ENCODE data around the gene CFTR. TPM values are rescaled to one million over a fixed set of nuclear protein-coding genes. Genes with fewer than 3 reads are reported as not detected.
A peak's percentile ranks its signal among the peaks of the same experiment; 100 is the strongest.

CFTR gene
- total and polyA plus RNA-seq, 8 donors: 124 to 460 (median 292) TPM

- no peak overlapping the region for H3K4me3 ChIP-seq
- no peaks in the 10 kb centered on the region for H3K27me3 ChIP-seq
- FAIRE-seq: no peak
- H3K9me3 ChIP-seq: no peaks in the 10 kb centered on the region
- intact Hi-C loops (cut with DNase I): no loop called here
- H3K4me1 ChIP-seq: peaks cover 0 to 12% (median 3%) of the 10 kb centered on the region in 3 donors
- DNase-seq: no peak
- H3K36me3 ChIP-seq: peaks cover 0 to 12% (median 4%) of the 10 kb centered on the region in 3 donors
- TF ChIP-seq CTCF (IDR thresholded peaks at IDR 0.05): no peak
- ATAC-seq: peak in 2 of 4 donors; percentile 13 to 35
- 69% methylated on average over 5 of the region's 5 CpGs for WGBS, 2 donors
- H3K27ac ChIP-seq: no peak overlapping the region
Measured at GRCh38 chr7:117648203-117648866, 168.5 kb downstream of the CFTR start.

- Histone ChIP-seq H3K27me3 (no peaks in the 10 kb centered on the region), H3K4me1 (peaks cover 0 to 3% (median 0%) of the 10 kb centered on the region in 3 donors), H3K27ac (no peak overlapping the region), H3K9me3 (no peaks in the 10 kb centered on the region), H3K4me3 (no peak overlapping the region), H3K36me3 (peaks cover 0 to 8% (median 0%) of the 10 kb centered on the region in 3 donors)
- ATAC-seq: no peak
- FAIRE-seq: no peak
- no peak for DNase-seq
- intact Hi-C loops (cut with DNase I): no loop called here
- WGBS, 2 donors: 84 to 87% methylated on average over 4 of the region's 4 CpGs
- no peak for TF ChIP-seq CTCF (IDR thresholded peaks at IDR 0.05)
Measured at GRCh38 chr7:117652943-117653680, 173.3 kb downstream of the CFTR start.

GRCh38 chr7:117654780-117655179 is 175.0 kb downstream of the CFTR start:
- no peak for TF ChIP-seq CTCF (IDR thresholded peaks at IDR 0.05)
- H3K27me3 ChIP-seq: no peaks in the 10 kb centered on the region
- ATAC-seq (no peak), DNase-seq (no peak), FAIRE-seq (no peak)
- 87 to 96% methylated on average over 1 of the region's 1 CpG for WGBS, 2 donors
- no peak overlapping the region for H3K27ac ChIP-seq
- H3K9me3 ChIP-seq: no peaks in the 10 kb centered on the region
- H3K4me3 ChIP-seq: no peak overlapping the region
- peaks cover 0 to 3% (median 0%) of the 10 kb centered on the region in 3 donors for H3K4me1 ChIP-seq
- intact Hi-C loops (cut with DNase I): no loop called here
- H3K36me3 ChIP-seq: peaks cover 0 to 16% (median 0%) of the 10 kb centered on the region in 3 donors

- no peak for TF ChIP-seq CTCF (IDR thresholded peaks at IDR 0.05)
- FAIRE-seq (peak; percentile 57), DNase-seq (no peak), ATAC-seq (no peak)
- 28 to 37% methylated on average over 2 of the region's 2 CpGs for WGBS, 2 donors
- H3K4me1 ChIP-seq: peaks cover 0 to 3% (median 0%) of the 10 kb centered on the region in 3 donors
- no peak overlapping the region for H3K4me3 ChIP-seq
- no peaks in the 10 kb centered on the region for H3K27me3 ChIP-seq
- peaks cover 0 to 16% (median 0%) of the 10 kb centered on the region in 3 donors for H3K36me3 ChIP-seq
- intact Hi-C loops (cut with DNase I): no loop called here
- H3K27ac ChIP-seq: no peak overlapping the region
- H3K9me3 ChIP-seq: no peaks in the 10 kb centered on the region
Measured at GRCh38 chr7:117656806-117657205, 177.0 kb downstream of the CFTR start.
